ENCODE measurements around the gene DCDC2B. TPM values are rescaled to one million over a fixed set of nuclear protein-coding genes. Genes with fewer than 3 reads are reported as not detected.
"Not testable (repeated sequence)": the region's sequence is repeated elsewhere in the genome, so short reads cannot be mapped to it uniquely, and the experiment has no call there.

Gene DCDC2B
- total RNA-seq, result not detected

DNA sequence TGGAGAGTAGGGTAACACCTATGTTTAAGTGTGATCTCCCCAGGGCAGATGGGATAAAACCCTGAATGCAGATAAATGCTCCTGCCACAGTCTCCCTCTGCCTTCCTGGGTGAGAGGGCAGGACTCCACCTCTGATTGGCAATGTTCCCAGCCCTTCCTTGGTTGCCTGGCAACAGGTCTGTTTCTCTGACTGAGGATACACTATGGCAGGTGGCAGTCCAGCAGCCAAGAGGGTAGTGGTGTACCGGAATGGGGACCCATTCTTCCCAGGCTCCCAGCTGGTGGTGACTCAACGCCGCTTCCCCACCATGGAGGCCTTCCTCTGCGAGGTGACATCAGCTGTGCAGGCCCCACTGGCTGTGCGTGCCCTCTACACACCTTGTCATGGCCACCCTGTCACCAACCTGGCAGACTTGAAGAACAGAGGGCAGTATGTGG lies at the start of gene DCDC2B:
DCDC2B (plus strand) TSS at position 199 of the 438 bp plus-strand sequence; CDS start at position 204, 5 bp downstream.
- peak; percentile 83 for DNase-seq (ENCODE audit: low spot score)

DNA sequence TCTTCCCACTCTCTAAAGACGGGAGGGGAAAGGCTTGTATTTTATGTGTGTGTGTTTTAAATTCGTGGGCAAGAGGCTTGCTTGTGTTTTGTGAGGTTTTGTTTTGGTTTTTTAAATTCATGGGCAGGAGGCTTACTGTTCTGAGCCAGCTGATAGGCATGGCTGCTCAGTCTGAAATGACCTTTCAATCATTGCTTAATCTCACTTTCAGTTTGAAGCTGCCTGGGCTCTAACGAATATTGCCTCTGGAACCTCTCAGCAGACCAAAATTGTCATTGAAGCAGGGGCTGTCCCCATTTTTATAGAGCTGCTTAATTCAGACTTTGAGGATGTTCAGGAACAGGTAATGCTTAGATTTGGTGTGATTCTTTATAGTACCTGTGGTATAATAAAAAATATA lies 49.7 kb upstream of the DCDC2B start:
- no peak for DNase-seq (ENCODE audit: low spot score)

DNA sequence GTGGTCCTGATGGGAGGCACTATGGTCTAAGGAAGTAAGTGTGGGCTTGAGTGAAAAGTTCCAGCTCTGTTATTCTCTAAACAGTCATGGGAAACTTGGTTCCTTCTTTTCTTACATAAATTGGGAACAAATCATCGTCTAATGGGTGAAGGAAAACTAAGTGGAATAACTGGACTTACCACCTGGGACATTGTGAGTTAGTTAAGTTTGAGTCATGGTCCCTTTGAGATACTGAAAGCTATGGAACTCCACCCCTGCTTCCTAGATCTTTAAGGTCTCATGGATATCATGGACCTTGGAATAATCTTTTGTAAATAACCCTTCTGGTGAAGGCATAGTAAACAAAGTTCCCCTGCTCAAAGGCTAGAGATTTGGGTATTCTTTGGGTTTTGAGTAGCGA lies 45.5 kb upstream of the DCDC2B start:
- DNase-seq (ENCODE audit: low spot score), result no peak

DNA sequence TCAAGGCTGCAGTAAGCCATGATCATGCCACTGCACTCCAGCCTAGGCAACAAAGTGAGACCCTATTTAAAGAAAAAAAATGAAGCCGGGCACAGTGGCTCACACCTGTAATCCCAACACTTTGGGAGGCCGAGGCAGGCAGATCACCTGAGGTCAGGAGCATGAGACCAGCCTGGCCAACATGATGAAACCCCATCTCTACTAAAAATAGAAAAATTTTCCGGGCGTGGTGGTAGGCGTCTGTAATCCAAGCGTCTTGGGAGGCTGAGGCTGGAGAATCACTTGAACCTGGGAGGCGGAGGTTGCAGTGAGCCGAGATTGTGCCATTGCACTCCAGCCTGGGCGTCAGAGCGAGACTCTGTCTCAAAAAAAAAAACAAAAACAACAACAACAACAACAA lies 43.3 kb upstream of the DCDC2B start:
- not testable (repeated sequence) for DNase-seq (ENCODE audit: low spot score)

DNA sequence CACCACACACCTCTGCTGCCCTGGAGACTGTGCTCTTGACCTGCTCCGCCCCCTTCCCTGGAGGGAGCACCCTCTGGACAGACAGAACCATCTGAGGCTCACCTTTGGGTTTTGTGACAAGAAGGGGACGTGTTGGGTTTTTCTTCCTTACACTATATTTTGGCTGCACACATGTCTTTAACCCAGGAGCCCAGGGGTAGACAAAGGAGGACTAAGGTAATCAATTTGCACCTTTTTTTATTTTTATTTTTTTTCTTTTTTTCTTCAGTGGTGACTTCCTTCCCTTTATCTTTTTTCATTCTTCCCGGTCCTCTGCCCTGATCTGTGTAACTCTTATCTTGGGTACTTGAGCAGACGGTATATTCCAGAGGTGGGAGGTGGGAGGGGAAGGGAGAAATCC lies 37.9 kb upstream of the DCDC2B start:
- DNase-seq (ENCODE audit: low spot score), result no peak

DNA sequence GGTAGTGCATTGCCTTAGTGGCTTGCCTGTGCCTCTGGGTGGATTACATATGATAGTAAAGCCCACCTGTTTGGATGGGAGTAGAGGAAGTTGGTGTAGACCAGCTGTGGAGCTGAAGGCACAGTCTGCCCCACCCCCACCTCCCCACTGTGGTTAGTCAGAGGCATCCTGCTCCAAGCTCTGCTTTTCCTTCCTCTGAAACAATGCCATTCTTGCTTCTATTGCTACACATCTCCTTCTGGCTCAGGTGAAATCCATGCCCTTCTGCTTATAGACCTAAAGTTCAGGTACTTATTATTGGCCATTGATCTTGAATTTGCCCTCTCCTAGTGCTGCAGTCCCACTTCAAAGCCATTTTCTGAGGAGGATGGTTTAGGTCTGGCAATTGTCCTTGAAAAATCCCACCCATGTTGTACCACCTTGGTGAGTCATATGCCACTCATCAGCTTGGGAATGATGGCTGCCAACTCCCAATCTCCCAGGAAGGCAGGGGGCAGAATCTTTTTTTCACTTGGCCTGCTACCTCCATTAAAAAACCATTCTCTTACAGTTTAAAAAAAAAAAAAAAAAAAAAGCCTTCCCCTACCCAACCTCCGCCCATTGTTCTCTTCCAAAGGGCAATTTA lies 36.2 kb upstream of the DCDC2B start:
- no peak for DNase-seq (ENCODE audit: low spot score)

DNA sequence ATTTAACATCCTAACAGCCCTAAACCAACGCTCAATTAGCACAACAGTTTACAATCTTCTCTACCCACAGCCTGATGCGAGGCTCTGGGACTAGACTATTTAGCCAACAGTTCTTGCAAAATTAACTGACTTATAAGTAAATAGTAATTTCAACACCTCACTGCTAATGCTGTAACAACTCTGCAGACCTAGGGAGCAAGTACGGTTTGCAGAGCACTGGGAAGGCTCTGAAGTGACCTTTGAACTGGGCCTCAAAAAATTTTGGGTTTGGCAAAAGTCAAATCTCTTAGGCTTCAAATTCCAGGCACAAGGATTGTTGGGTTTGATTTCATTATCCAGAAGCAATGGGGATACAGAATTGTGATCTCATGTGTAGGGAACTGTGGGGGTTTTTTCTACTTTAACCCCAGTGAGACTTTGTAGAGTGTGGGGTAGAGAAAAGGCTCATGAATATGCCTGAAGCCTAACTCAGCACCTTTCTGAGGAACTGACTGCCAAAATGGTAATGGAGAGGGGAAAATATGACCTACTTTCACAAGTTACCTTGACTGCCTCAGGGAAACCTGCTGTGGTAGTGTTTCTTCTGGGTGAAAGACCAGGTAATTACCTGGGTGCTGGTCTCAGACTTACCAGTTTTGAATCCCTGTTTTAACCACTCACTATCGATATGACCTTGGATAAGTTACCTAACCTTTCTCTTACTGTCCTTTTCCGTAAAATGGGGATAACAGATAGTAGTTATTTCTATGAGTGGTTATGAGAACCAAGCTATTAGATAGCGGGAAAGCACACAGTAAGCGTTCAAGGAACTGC lies 30.3 kb upstream of the DCDC2B start:
- DNase-seq (ENCODE audit: low spot score), result no peak

DNA sequence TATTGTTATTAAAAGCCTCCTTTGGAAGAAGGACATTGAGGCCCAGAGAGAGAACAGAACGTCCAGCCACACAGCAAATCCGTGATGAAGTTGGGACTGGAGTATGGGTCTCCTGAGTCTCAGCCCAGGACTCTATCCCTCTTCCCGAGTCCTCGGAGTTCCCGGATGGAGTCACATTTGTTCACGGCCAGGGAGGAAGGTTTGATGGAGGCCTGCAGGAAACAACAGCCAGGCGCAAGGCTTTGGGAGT lies 29.8 kb upstream of the DCDC2B start:
- no peak for DNase-seq (ENCODE audit: low spot score)

DNA sequence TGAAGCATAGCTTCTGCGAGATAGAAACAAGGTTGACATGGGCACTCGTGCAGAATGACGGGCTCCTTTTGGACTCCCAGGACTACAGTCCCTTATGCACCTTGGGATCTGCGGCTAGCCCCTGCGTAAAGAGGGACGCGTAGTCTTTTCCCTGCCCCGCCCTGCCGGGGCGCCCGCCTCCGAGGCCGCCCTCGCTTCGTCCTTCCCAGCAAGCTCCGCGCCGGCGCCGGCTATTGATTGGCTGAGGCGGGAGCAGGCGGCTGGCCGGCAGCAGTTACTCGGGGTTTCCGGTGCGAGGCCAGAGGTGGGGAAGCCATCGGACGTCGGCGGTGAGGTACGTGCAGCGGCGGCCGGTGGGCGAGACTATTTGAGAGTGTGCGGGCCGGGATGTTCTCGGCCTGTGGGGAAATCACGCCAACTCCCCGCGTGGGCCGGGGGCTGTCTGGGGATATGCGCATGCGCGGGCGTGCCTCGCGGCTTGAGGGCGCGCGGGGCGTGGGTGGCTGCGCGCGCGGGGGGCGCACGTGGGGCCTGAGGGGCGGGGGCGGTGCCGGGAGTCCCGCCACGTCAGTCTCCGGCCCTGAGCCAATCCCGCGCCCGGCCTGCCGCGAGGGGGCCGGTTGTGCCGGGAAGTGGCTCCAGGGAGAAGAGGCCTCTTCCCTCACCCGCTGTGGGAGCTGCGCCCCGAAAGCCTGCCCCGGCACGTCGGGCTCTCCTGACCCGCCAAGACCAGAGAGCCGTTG lies 29.3 kb upstream of the DCDC2B start, which contains the start of gene TXLNA:
TXLNA (plus strand) TSS at position 233 of the 743 bp plus-strand sequence. CDS start 671 bp downstream, outside the sequence.
- peak; percentile 94 for DNase-seq (ENCODE audit: low spot score)

DNA sequence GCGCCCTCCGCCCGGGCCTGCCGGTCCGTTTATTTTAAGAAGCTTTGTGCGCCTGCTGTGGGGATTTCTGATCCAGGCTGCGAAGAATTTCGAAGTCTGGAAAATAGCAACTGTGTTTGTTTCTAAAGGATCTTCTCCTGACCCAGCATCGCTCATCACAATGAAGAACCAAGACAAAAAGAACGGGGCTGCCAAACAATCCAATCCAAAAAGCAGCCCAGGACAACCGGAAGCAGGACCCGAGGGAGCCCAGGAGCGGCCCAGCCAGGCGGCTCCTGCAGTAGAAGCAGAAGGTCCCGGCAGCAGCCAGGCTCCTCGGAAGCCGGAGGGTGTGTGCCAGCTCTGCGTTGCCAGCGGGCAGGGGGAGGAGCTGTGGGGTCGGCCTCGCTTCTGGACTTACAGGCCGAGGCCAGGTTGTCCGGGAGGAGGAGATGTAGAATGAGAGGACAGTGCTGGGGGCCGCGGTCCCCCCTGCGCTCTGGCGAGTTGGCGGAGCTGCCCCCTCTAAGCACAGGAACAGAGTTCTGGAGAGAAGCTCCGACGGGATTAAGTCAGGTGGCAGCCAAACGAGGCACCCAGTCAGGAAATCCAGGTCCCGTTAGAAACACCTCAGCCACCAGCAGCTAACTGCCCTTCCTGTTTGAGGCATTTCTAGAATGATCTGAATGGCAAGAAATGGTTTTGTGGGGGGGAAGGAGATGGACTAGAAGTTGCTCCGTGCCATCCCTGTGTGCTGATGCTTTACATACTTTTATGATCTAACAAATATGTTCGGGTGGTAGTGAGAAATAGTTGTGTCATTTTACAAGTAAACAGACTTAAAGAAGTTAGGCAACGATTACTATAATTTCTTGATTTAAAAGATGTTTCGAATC lies 28.5 kb upstream of the DCDC2B start:
- DNase-seq (ENCODE audit: low spot score), result peak; percentile 62

DNA sequence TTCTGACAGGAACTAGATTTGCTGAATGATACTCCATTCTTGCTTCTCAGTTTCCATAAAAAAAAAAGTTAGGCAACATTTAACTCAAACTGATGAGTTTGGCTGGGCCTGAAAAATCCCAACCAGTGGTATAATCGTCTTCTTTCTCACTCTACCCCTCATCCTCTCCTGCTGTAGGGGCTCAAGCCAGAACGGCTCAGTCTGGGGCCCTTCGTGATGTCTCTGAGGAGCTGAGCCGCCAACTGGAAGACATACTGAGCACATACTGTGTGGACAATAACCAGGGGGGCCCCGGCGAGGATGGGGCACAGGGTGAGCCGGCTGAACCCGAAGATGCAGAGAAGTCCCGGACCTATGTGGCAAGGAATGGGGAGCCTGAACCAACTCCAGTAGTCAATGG lies 27.8 kb upstream of the DCDC2B start:
- no peak for DNase-seq (ENCODE audit: low spot score)

DNA sequence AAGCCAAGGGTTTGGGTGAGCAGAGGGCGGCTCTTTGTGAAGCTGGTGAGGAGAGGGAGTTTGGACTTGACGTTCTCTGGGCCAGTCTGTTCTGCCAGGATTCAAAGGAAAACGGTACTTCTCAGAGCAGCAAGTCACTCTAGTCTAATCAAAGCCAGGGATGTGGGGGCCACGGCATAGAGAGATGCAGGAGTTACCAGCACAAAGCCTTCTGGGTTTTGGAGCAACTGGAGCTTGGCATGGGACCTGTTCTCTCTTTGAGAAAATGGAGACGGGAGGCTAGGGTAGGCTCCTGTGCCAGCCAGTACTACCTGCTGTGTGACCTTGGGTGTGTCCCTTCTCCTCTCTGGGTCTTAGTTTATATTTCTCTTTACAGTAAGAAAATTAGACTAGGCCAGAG lies 27.3 kb upstream of the DCDC2B start:
- no peak for DNase-seq (ENCODE audit: low spot score)

DNA sequence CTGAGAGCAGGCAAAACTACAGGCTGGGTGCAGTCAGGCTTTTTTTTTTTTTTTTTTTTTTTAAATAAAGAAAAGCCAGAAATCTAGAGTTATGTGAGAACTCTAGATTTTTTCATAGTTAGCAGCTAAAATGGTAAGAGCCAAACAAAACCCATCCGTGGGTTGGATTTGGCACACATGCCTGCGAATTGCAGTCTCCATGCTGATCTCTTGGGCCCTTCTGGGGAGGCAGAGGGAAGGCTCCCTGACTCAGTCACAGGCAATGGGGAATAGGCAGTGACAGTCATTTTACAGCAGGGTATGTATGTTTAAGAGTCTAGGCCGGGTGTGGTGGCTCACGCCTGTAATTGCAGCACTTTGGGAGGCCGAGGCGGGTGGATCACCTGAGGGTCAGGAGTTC lies 26.8 kb upstream of the DCDC2B start:
- DNase-seq (ENCODE audit: low spot score), result no peak

DNA sequence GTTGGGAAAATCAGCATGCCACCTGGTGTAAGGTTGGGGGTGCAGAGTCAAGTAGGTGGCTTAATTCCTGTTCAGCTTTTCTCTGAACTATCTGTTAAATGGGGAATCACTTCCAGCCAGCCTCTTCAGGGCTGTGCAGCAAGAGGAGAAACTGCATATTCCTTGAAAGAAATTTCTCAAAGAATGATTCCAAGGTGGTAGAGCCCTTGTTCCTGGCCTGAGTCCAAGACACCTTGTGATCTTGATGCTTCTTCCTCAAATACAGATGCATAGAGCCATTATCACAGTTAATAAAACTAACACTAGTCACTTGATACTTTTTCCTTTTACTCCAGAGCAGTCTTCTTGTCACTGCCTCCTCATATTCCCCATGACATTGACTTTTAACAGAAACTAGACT lies 24.2 kb upstream of the DCDC2B start:
- no peak for DNase-seq (ENCODE audit: low spot score)

DNA sequence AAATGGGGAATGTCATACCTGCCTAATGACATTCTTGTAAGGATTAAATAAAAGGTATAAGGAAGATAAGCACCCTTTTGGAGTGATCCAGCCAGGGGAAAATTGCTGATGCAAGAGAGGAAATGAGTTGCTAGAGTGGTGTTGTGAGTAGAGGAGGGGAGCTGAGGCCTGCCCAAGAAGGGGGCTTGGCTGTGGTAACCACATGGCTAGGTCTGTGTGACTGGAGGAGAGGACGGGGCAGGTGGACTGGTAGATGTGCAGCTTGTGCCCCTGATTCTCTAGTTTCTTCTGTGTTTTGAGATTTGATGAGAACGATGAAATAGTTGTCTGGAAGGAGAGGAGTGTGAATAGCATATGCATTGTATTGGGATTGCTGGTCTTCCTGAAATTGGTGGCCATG lies 22.8 kb upstream of the DCDC2B start:
- no peak for DNase-seq (ENCODE audit: low spot score)

DNA sequence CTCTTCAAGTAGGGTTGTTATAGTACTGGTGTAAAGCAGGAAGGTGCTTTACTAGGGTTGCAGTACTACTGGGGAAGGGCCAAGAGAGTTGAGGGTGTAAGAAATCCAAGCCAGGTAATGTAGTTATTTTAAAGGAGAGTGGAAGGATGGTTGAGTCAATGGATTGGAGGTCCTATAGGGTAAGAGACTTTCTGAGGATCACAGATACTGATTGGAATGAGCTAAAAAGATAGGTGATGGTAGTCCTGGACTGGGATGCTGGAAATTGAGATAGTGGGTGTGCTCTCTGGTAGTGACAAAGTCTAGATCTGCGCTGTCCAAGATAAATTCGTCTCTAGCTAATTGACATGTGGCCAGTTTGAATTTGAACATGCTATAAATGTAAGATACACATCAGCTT lies 22.4 kb upstream of the DCDC2B start:
- no peak for DNase-seq (ENCODE audit: low spot score)

DNA sequence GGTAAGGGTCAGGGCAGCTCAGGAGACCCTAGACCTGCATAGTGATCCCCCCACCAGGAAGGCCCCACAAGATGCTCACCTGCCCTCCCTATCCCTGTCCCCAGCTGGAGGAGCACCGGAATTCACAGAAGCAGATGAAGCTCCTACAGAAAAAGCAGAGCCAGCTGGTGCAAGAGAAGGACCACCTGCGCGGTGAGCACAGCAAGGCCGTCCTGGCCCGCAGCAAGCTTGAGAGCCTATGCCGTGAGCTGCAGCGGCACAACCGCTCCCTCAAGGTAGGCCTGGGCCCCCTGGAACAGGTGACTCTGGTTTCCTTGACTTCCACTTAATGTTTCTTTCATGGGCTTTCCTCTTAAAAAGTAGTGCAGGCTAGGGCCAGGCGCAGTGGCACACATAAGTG lies 21.0 kb upstream of the DCDC2B start:
- DNase-seq (ENCODE audit: low spot score), result no peak

DNA sequence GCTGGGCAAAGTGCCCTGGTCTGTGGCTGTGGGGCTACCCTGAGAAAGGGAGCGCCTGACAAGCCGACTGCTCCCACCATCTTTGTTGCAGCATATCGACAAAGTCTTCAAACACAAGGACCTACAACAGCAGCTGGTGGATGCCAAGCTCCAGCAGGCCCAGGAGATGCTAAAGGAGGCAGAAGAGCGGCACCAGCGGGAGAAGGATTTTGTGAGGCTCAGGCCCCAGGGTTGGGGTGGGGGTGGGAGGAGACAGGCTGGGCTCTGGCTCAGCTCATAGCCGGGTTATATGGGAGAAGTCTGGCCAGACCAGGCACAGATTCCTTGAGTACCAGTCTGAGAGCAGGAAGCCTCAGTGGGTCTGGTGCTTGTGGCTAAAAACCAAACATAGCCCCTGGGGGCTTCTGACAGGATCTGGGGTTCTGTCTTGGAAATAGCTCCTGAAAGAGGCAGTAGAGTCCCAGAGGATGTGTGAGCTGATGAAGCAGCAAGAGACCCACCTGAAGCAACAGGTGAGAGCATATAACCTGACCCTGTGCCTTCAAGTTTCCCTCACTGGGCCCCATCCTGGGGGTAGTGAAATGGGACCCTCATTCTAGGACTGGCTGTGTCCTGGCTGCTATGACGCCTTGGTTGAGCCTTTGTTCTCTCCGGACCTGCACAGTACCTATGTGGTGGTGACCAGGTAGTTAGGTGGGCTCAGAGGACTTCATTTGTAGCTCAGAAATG lies 16.5 kb upstream of the DCDC2B start:
- no peak for DNase-seq (ENCODE audit: low spot score)

DNA sequence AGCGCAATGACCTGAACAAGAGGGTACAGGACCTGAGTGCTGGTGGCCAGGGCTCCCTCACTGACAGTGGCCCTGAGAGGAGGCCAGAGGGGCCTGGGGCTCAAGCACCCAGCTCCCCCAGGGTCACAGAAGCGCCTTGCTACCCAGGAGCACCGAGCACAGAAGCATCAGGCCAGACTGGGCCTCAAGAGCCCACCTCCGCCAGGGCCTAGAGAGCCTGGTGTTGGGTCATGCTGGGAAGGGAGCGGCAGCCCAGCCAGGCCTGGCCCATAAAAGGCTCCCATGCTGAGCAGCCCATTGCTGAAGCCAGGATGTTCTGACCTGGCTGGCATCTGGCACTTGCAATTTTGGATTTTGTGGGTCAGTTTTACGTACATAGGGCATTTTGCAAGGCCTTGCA lies 13.9 kb upstream of the DCDC2B start:
- no peak for DNase-seq (ENCODE audit: low spot score)

DNA sequence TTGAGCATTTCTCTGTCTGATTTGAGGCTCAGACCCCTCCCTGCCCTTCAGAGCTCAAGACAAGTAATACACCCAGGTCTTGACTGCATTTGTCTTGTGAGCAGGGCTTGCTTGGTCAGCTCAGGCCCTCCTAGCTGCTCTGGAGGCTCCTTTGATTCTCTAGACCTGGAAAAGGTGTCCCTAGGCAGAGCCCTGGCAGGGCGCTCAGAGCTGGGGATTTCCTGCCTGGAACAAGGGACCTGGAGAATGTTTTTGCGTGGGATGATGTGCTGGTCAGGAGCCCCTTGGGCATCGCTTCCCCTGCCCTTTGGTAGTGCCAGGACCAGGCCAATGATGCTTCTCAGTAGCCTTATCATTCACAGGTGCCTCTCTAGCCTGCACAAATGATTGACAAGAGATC lies 13.4 kb upstream of the DCDC2B start:
- no peak for DNase-seq (ENCODE audit: low spot score)
